CD4-positive, alpha-beta T cell (primary cell): ENCODE data around the gene PSMA6. TPM values are rescaled to one million over a fixed set of nuclear protein-coding genes. Genes with fewer than 3 reads are reported as not detected.

Source experiments
- ATAC-seq: fragments of 200-7000 bp; cut with Tn5 transposase; one replicate; pipeline ENCODE4 v1.10.0; 2022; ENCODE audit warnings: mild to moderate bottlenecking; ENCODE audit not compliant: poor library complexity
- CTCF ChIA-PET: fragments of 350-600 bp; sonication (Branson Sonifier 250); formaldehyde crosslinking; loops from one replicate; lab custom pipeline; 2021; ENCODE audit warnings: antibody characterized with exemption, inconsistent platforms; lab: Charles Lee
- POLR2A ChIA-PET: fragments of 350-600 bp; sonication (Branson Sonifier 250); formaldehyde crosslinking; loops from one replicate; lab custom pipeline; 2021; ENCODE audit warnings: antibody characterized with exemption, inconsistent platforms; lab: Charles Lee
- DNase-seq, 14 experiments: peaks; one replicate each; pipeline ENCODE4 v3.0.0-alpha.2; 2013 to 2020; ENCODE audit warnings: mixed read lengths in 2 of 14
- H3K27ac ChIP-seq, 2 donors: one replicate each; pipeline versions ENCODE4 v1.5.1 to v1.7.0; 2013; ENCODE audit warnings: low read length in 2 of 2, low read depth in 1 of 2, mild to moderate bottlenecking in 1 of 2
- H3K27me3 ChIP-seq, 2 experiments: 1 replicate in 1 of 2; 2 replicates in 1 of 2; pipeline versions ENCODE4 v1.6.1 to v1.7.0; 2013; ENCODE audit warnings: low read length in 2 of 2, control low read depth in 1 of 2, mild to moderate bottlenecking in 1 of 2, moderate library complexity in 1 of 2; ENCODE audit not compliant: insufficient read depth in 2 of 2, control insufficient read depth in 1 of 2
- H3K36me3 ChIP-seq: one replicate; pipeline ENCODE4 v1.6.1; 2013; ENCODE audit warnings: low read length, control low read depth; ENCODE audit not compliant: insufficient read depth
- H3K4me1 ChIP-seq: one replicate; pipeline ENCODE4 v1.6.1; 2013; ENCODE audit warnings: low read length, control low read depth; ENCODE audit not compliant: insufficient read depth
- H3K4me3 ChIP-seq: one replicate; pipeline ENCODE4 v1.5.1; 2013; ENCODE audit warnings: mild to moderate bottlenecking, low read length, moderate library complexity
- H3K9me3 ChIP-seq, 2 experiments: 1 replicate in 1 of 2; 2 replicates in 1 of 2; pipeline versions ENCODE4 v1.6.1 to v1.7.0; 2013; ENCODE audit warnings: low read length in 2 of 2, mild to moderate bottlenecking in 2 of 2, control low read depth in 1 of 2, moderate library complexity in 1 of 2; ENCODE audit not compliant: control insufficient read depth in 1 of 2, insufficient read depth in 1 of 2
- H3K27ac Mint-ChIP-seq: one replicate; pipeline ENCODE4 v1.8.0; 2020; ENCODE audit warnings: mixed read lengths
- H3K27me3 Mint-ChIP-seq: one replicate; pipeline ENCODE4 v1.8.0; 2021; ENCODE audit warnings: mixed read lengths
- H3K36me3 Mint-ChIP-seq: one replicate; pipeline ENCODE4 v1.8.0; 2021; ENCODE audit warnings: low read depth, mixed read lengths
- H3K4me1 Mint-ChIP-seq: one replicate; pipeline ENCODE4 v1.8.0; 2021; ENCODE audit warnings: low read depth, mixed read lengths
- H3K4me3 Mint-ChIP-seq: one replicate; pipeline ENCODE4 v1.8.0; 2020; ENCODE audit warnings: mild to moderate bottlenecking, mixed read lengths
- H3K9me3 Mint-ChIP-seq: one replicate; pipeline ENCODE4 v1.8.0; 2020; ENCODE audit warnings: mixed read lengths
- intact Hi-C, 2 experiments: fragments of 100-400 bp; cut with DNase I in 1 of 2; cut with micrococcal nuclease in 1 of 2; formaldehyde crosslinking; loops; one replicate each; pipeline versions ENCODE4 v1.15.1 to v1.9.0; 2023 to 2025; cut with DNase I, micrococcal nuclease
- total RNA-seq, 174 experiments: library from RNA in 2 of 174; stranded (reverse) in 2 of 174; gene quantifications; one replicate each; pipeline ENCODE4 v1.2.3 and lab custom pipeline; 2021 to 2026
- TF ChIP-seq, protein P1 (sequence below): fragments of 200-600 bp; IDR thresholded peaks from one replicate; pipeline ENCODE4 v1.8.0; 2022; ENCODE audit warnings: antibody characterized with exemption, mild to moderate bottlenecking

PSMA6 gene
- total RNA-seq, 2 experiments from 2014 or later, result 80.8 TPM

DNA sequence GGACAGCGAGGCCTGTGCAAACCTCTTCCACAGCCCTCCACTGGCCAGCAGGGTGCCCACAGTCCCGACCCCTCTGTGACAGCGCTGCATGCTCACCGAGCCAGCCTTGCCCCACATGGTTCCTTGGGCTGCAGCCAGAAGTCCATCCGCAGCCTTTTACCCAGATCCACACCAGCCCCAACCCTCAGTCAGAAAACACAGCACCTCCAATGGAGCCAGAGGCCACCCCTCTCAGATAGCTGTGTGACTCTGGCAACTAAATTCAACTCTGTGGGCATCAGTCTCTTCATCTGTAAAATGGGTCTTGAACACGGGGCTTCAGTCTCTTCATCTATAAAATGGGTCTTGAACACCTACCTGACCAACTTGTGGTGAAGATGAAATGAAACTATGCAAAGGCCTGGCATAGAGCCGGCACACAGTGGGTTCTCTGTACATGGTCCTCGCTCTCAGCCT lies 74.4 kb downstream of the PSMA6 start:
- Mint-ChIP-seq H3K36me3 (no peaks in the 10 kb centered on the region), H3K9me3 (peaks cover 2% of the 10 kb centered on the region), H3K27ac (no peak overlapping the region), H3K4me1 (peaks cover 18% of the 10 kb centered on the region), H3K27me3 (no peaks in the 10 kb centered on the region), H3K4me3 (no peak overlapping the region)
- intact Hi-C loops, result no loop called here
- POLR2A ChIA-PET, result interaction anchor here (2.2 to 6.6 kb wide), 2 partner anchors 33 to 38 kb away, joined by 7 to 48 read pairs; partner anchors contain the start of gene NFKBIA
- Histone ChIP-seq H3K4me3 (no peak overlapping the region), H3K27ac (no peak overlapping the region), H3K9me3 (peaks cover 0 to 10% of the 10 kb centered on the region in 2 experiments), H3K4me1 (peaks cover 26% of the 10 kb centered on the region), H3K27me3 (no peaks in the 10 kb centered on the region), H3K36me3 (no peaks in the 10 kb centered on the region)
- no peak for DNase-seq
- TF ChIP-seq, protein P1, sequence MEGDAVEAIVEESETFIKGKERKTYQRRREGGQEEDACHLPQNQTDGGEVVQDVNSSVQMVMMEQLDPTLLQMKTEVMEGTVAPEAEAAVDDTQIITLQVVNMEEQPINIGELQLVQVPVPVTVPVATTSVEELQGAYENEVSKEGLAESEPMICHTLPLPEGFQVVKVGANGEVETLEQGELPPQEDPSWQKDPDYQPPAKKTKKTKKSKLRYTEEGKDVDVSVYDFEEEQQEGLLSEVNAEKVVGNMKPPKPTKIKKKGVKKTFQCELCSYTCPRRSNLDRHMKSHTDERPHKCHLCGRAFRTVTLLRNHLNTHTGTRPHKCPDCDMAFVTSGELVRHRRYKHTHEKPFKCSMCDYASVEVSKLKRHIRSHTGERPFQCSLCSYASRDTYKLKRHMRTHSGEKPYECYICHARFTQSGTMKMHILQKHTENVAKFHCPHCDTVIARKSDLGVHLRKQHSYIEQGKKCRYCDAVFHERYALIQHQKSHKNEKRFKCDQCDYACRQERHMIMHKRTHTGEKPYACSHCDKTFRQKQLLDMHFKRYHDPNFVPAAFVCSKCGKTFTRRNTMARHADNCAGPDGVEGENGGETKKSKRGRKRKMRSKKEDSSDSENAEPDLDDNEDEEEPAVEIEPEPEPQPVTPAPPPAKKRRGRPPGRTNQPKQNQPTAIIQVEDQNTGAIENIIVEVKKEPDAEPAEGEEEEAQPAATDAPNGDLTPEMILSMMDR, result no peak
- CTCF ChIA-PET, result no interaction called here
- no peak for ATAC-seq

DNA sequence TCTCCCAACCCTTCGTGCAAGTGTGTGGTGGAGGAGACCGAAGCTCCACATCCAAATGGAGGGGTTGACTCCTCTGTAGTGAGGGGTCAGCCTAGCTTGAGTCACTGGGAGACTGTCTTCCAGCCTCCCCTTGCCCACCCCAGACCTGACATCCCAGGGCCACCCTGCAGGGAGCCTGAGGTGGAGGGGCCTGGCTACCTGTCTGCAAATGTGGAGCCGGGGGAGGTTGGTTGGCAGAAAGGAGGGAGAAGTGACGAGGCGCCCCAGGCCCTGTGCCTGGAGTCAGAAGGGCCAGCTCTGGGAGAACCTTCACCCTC lies 74.8 kb downstream of the PSMA6 start:
- ChIA-PET POLR2A (interaction anchor here (1.3 to 6.6 kb wide), 3 partner anchors 34 to 75 kb away, joined by 4 to 48 read pairs (median 7); partner anchors contain the start of genes NFKBIA and PSMA6), CTCF (no interaction called here)
- Histone ChIP-seq H3K27me3 (no peaks in the 10 kb centered on the region), H3K9me3 (peaks cover 0 to 10% of the 10 kb centered on the region in 2 experiments), H3K27ac (no peak overlapping the region), H3K4me3 (no peak overlapping the region), H3K4me1 (peaks cover 26% of the 10 kb centered on the region), H3K36me3 (no peaks in the 10 kb centered on the region)
- intact Hi-C loops, result no loop called here
- no peak for ATAC-seq
- Mint-ChIP-seq H3K27ac (peak overlapping the region; percentile 58), H3K27me3 (no peaks in the 10 kb centered on the region), H3K4me1 (peaks cover 18% of the 10 kb centered on the region), H3K36me3 (no peaks in the 10 kb centered on the region), H3K4me3 (no peak overlapping the region), H3K9me3 (peaks cover 2% of the 10 kb centered on the region)
- no peak for DNase-seq
- TF ChIP-seq, protein P1, result no peak

Other genes starting within 250 kb of the PSMA6 start
- 100 to 1,000 TPM; 172 to 186 TPM for gene FAM177A1, start 246.1 kb upstream of the PSMA6 start, total RNA-seq
- 10 to 100 TPM; 34.9 to 37.6 TPM for gene PPP2R3C, start 170.4 kb upstream of the PSMA6 start, total RNA-seq
- gene PRORP, start 169.8 kb upstream of the PSMA6 start, total RNA-seq, result 10 to 100 TPM; 27.0 to 32.0 TPM
- 1,000 to 10,000 TPM in 1 of 2 experiments, 100 to 1,000 TPM in 1; 977 to 1,030 TPM for gene NFKBIA, start 112.4 kb downstream of the PSMA6 start, total RNA-seq
- not detected for gene INSM2, start 241.8 kb downstream of the PSMA6 start, total RNA-seq